Caco-2 (cell line): ENCODE measurements around the gene BMP6. TPM values are rescaled to one million over a fixed set of nuclear protein-coding genes. Genes with fewer than 3 reads are reported as not detected.

Source experiments
- BruUV-seq: library from RNA; stranded (reverse); fragments of 400-500 nt; replicated peaks from 2 replicates; lab custom pipeline; 2021; lab: Mats Ljungman, UMichigan
- CTCF ChIA-PET: fragments of 300-600 bp; sonication (Branson Sonifier 250); formaldehyde crosslinking; loops from one replicate; lab custom pipeline; 2022; ENCODE audit warnings: antibody characterized with exemption; lab: Charles Lee
- POLR2A ChIA-PET: fragments of 300-600 bp; sonication (Branson Sonifier 250); formaldehyde crosslinking; loops from one replicate; lab custom pipeline; 2022; ENCODE audit warnings: antibody characterized with exemption; lab: Charles Lee
- DNase-seq, 2 experiments: peaks; one replicate each; pipeline versions ENCODE4 v3.0.0 to v3.0.0-alpha.2; 2020 to 2022
- H3K27me3 ChIP-seq: replicated peaks from 2 replicates; pipeline ENCODE4 v1.6.0; 2011; ENCODE audit warnings: low read length; ENCODE audit not compliant: control insufficient read depth, insufficient read depth
- H3K36me3 ChIP-seq: 2 replicates; pipeline ENCODE4 v1.5.1; 2011; ENCODE audit warnings: low read length; ENCODE audit not compliant: control insufficient read depth, insufficient read depth
- H3K4me1 ChIP-seq: fragments of 250-450 bp; sonication (Bioruptor Pico); 2 replicates; pipeline ENCODE4 v1.5.1; 2020; ENCODE audit warnings: mild to moderate bottlenecking
- H3K4me3 ChIP-seq: 2 replicates; pipeline ENCODE4 v1.5.1; 2011; ENCODE audit warnings: low read depth, mild to moderate bottlenecking, control low read depth, low read length
- H3K9me3 ChIP-seq: fragments of 250-450 bp; sonication (Bioruptor Pico); 2 replicates; pipeline ENCODE4 v1.5.1; 2020; ENCODE audit warnings: mild to moderate bottlenecking, moderate library complexity
- H3K27ac Mint-ChIP-seq: one replicate; pipeline ENCODE4 v1.8.0; 2022; ENCODE audit warnings: mixed read lengths; ENCODE audit not compliant: unreplicated experiment
- H3K27me3 Mint-ChIP-seq: one replicate; pipeline ENCODE4 v1.8.0; 2022; ENCODE audit warnings: mixed read lengths; ENCODE audit not compliant: insufficient read depth, unreplicated experiment
- H3K36me3 Mint-ChIP-seq: one replicate; pipeline ENCODE4 v1.8.0; 2022; ENCODE audit warnings: mild to moderate bottlenecking, mixed read lengths; ENCODE audit not compliant: insufficient read depth, unreplicated experiment
- H3K4me1 Mint-ChIP-seq: one replicate; pipeline ENCODE4 v1.8.0; 2022; ENCODE audit warnings: low read depth, mixed read lengths; ENCODE audit not compliant: unreplicated experiment
- H3K4me3 Mint-ChIP-seq: one replicate; pipeline ENCODE4 v1.8.0; 2022; ENCODE audit warnings: mild to moderate bottlenecking, moderate library complexity, mixed read lengths; ENCODE audit not compliant: unreplicated experiment
- H3K9me3 Mint-ChIP-seq: one replicate; pipeline ENCODE4 v1.8.0; 2022; ENCODE audit warnings: mixed read lengths; ENCODE audit not compliant: unreplicated experiment
- CTCF ChIP-seq, 2 experiments: fragments of 200-600 bp in 1 of 2; IDR thresholded peaks; 1 replicate in 1 of 2; 2 replicates in 1 of 2; pipeline versions ENCODE4 v1.5.1 to v1.8.0; 2011 to 2022; ENCODE audit warnings: antibody characterized with exemption in 1 of 2, control low read depth in 1 of 2, inconsistent platforms in 1 of 2, low read depth in 1 of 2, low read length in 1 of 2, mild to moderate bottlenecking in 1 of 2, moderate library complexity in 1 of 2; ENCODE audit not compliant: insufficient read depth in 1 of 2, severe bottlenecking in 1 of 2, unreplicated experiment in 1 of 2
- intact Hi-C: fragments of 100-400 bp; cut with micrococcal nuclease; formaldehyde crosslinking; loops from one replicate; pipeline ENCODE4 v1.10.0; 2022; ENCODE audit not compliant: unreplicated experiment
- total RNA-seq: library from RNA; stranded (reverse); gene quantifications from 2 replicates; pipeline ENCODE4 v1.2.3, GENCODE V29; 2022

The BMP6 gene
- total RNA-seq, 1 experiment from 2014 or later = 0.61 TPM

GRCh38 chr6:7727086-7727945 is 1.4 kb downstream of the BMP6 start:
- DNase-seq = peak in 1 of 2 experiments; percentile 20
- Histone ChIP-seq H3K4me3 (peak overlapping the region; percentile 42), H3K4me1 (peaks cover 15% of the 10 kb centered on the region; the same call in 1 of the 2 replicates), H3K9me3 (no peaks in the 10 kb centered on the region), H3K27me3 (peaks cover 6% of the 10 kb centered on the region), H3K36me3 (no peaks in the 10 kb centered on the region)
- no peaks in the 10 kb centered on the region for H3K36me3 Mint-ChIP-seq
- BruUV-seq = no TSS peak
- no peaks in the 10 kb centered on the region for H3K9me3 Mint-ChIP-seq
- intact Hi-C loops = loop anchor here (10.0 kb wide), 1 partner anchor 187 kb away; the partner anchor contains the start of gene TXNDC5
- H3K4me3 Mint-ChIP-seq = peak overlapping the region; percentile 69
- ChIA-PET POLR2A (no interaction called here), CTCF (interaction anchor here (0.8 kb wide), 1 partner anchor 86 kb away, joined by 3 read pairs; no protein-coding TSS in a partner anchor)
- H3K4me1 Mint-ChIP-seq = no peaks in the 10 kb centered on the region
- no peak for TF ChIP-seq CTCF (IDR thresholded peaks at IDR 0.05; ENCODE audit: insufficient read depth in 1 of 2, low read depth in 1 of 2, low read length in 1 of 2, severe bottlenecking in 1 of 2, unreplicated experiment in 1 of 2)
- H3K27ac Mint-ChIP-seq = no peak overlapping the region
- H3K27me3 Mint-ChIP-seq = peaks cover 27% of the 10 kb centered on the region

- peaks cover 6% of the 10 kb centered on the region for H3K27me3 ChIP-seq
These were observed 2.3 kb downstream of the BMP6 start for GRCh38 chr6:7727946-7728854.

More at GRCh38 chr6:7727946-7728854, 2.3 kb downstream of the BMP6 start:
- peak in 1 of 2 experiments; percentile 11 for DNase-seq
- no TSS peak for BruUV-seq
- intact Hi-C loops = loop anchor here (10.0 kb wide), 1 partner anchor 187 kb away; the partner anchor contains the start of gene TXNDC5
- TF ChIP-seq CTCF (IDR thresholded peaks at IDR 0.05; ENCODE audit: insufficient read depth in 1 of 2, low read depth in 1 of 2, low read length in 1 of 2, severe bottlenecking in 1 of 2, unreplicated experiment in 1 of 2) = no peak
- Mint-ChIP-seq H3K27ac (no peak overlapping the region), H3K9me3 (no peaks in the 10 kb centered on the region), H3K27me3 (peaks cover 27% of the 10 kb centered on the region), H3K4me3 (peak overlapping the region; percentile 69), H3K36me3 (no peaks in the 10 kb centered on the region), H3K4me1 (no peaks in the 10 kb centered on the region)
- peak overlapping the region; percentile 42 for H3K4me3 ChIP-seq
- H3K9me3 ChIP-seq = no peaks in the 10 kb centered on the region
- H3K4me1 ChIP-seq = peaks cover 9% of the 10 kb centered on the region; the same call in 1 of the 2 replicates
- CTCF ChIA-PET = interaction anchor here (0.6 to 0.8 kb wide), 2 partner anchors 86 to 734 kb away, joined by 3 to 11 read pairs; no protein-coding TSS in a partner anchor
- H3K36me3 ChIP-seq = no peaks in the 10 kb centered on the region
- POLR2A ChIA-PET = no interaction called here
